ENCODE data around the gene ONECUT3. TPM values are rescaled to one million over a fixed set of nuclear protein-coding genes. Genes with fewer than 3 reads are reported as not detected.
A peak's percentile ranks its signal among the peaks of the same experiment; 100 is the strongest.

Gene ONECUT3
- total and polyA plus RNA-seq, 7 experiments from 2014 or later, result not detected

GRCh38 chr19:1816530-1817298 is 63.4 kb downstream of the ONECUT3 start:
- H3K4me3 ChIP-seq (ENCODE audit: low read length), result no peak overlapping the region
- CTCF ChIA-PET, result no interaction called here
- H3K36me3 Mint-ChIP-seq, result peaks cover 0 to 7% (median 3%) of the 10 kb centered on the region in 5 donors
- intact Hi-C loops (cut with micrococcal nuclease), result no loop called here
- H3K27me3 ChIP-seq (ENCODE audit: control insufficient read depth in 2 of 2, insufficient read depth in 2 of 2, low read length in 2 of 2), result no peaks in the 10 kb centered on the region
- ATAC-seq (no peak), DNase-seq (no peak)
- no peaks in the 10 kb centered on the region for H3K9me3 ChIP-seq (ENCODE audit: control insufficient read depth in 2 of 3, low read length in 3 of 3)
- H3K4me3 Mint-ChIP-seq, result no peak overlapping the region
- H3K9me3 Mint-ChIP-seq, result no peaks in the 10 kb centered on the region
- no peaks in the 10 kb centered on the region for H3K27me3 Mint-ChIP-seq
- H3K36me3 ChIP-seq (ENCODE audit: control insufficient read depth in 2 of 3, insufficient read depth in 3 of 3, low read length in 3 of 3), result peaks cover 5 to 66% (median 7%) of the 10 kb centered on the region in 3 experiments
- H3K4me1 ChIP-seq (ENCODE audit: control insufficient read depth in 2 of 2, insufficient read depth in 2 of 2, low read length in 2 of 2), result peaks cover 0 to 8% of the 10 kb centered on the region in 2 donors
- H3K27ac Mint-ChIP-seq, result no peak overlapping the region
- peaks cover 9 to 11% (median 10%) of the 10 kb centered on the region in 7 donors for H3K4me1 Mint-ChIP-seq
- POLR2A ChIA-PET, result no interaction called here
- no peak overlapping the region for H3K27ac ChIP-seq (ENCODE audit: low read depth, low read length)

GRCh38 chr19:1817553-1818179 is 64.4 kb downstream of the ONECUT3 start:
- ChIA-PET CTCF (no interaction called here), POLR2A (no interaction called here)
- Mint-ChIP-seq H3K4me3 (no peak overlapping the region), H3K36me3 (peaks cover 0 to 7% (median 4%) of the 10 kb centered on the region in 5 donors), H3K27me3 (no peaks in the 10 kb centered on the region), H3K27ac (no peak overlapping the region), H3K9me3 (no peaks in the 10 kb centered on the region), H3K4me1 (peaks cover 5 to 8% (median 6%) of the 10 kb centered on the region in 7 donors)
- peaks cover 5 to 76% (median 8%) of the 10 kb centered on the region in 3 experiments for H3K36me3 ChIP-seq (ENCODE audit: control insufficient read depth in 2 of 3, insufficient read depth in 3 of 3, low read length in 3 of 3)
- no peaks in the 10 kb centered on the region for H3K9me3 ChIP-seq (ENCODE audit: control insufficient read depth in 2 of 3, low read length in 3 of 3)
- H3K27ac ChIP-seq (ENCODE audit: low read depth, low read length), result no peak overlapping the region
- no peak for DNase-seq
- H3K27me3 ChIP-seq (ENCODE audit: control insufficient read depth in 2 of 2, insufficient read depth in 2 of 2, low read length in 2 of 2), result no peaks in the 10 kb centered on the region
- intact Hi-C loops (cut with micrococcal nuclease), result no loop called here
- H3K4me1 ChIP-seq (ENCODE audit: control insufficient read depth in 2 of 2, insufficient read depth in 2 of 2, low read length in 2 of 2), result peaks cover 0 to 7% of the 10 kb centered on the region in 2 donors
- no peak overlapping the region for H3K4me3 ChIP-seq (ENCODE audit: low read length)
- no peak for ATAC-seq

GRCh38 chr19:1818549-1819195 is 65.4 kb downstream of the ONECUT3 start:
- no peaks in the 10 kb centered on the region for H3K27me3 Mint-ChIP-seq
- no peak overlapping the region for H3K27ac Mint-ChIP-seq
- Histone ChIP-seq H3K4me3 (ENCODE audit: low read length) (no peak overlapping the region), H3K36me3 (ENCODE audit: control insufficient read depth in 2 of 3, insufficient read depth in 3 of 3, low read length in 3 of 3) (peaks cover 5 to 86% (median 13%) of the 10 kb centered on the region in 3 experiments), H3K27me3 (ENCODE audit: control insufficient read depth in 2 of 2, insufficient read depth in 2 of 2, low read length in 2 of 2) (no peaks in the 10 kb centered on the region), H3K4me1 (ENCODE audit: control insufficient read depth in 2 of 2, insufficient read depth in 2 of 2, low read length in 2 of 2) (no peaks in the 10 kb centered on the region), H3K27ac (ENCODE audit: low read depth, low read length) (no peak overlapping the region), H3K9me3 (ENCODE audit: control insufficient read depth in 2 of 3, low read length in 3 of 3) (no peaks in the 10 kb centered on the region)
- peaks cover 0 to 3% (median 0%) of the 10 kb centered on the region in 7 donors for H3K4me1 Mint-ChIP-seq
- H3K4me3 Mint-ChIP-seq, result no peak overlapping the region
- no peaks in the 10 kb centered on the region for H3K9me3 Mint-ChIP-seq
- CTCF ChIA-PET, result no interaction called here
- intact Hi-C loops (cut with micrococcal nuclease), result no loop called here
- DNase-seq (no peak), ATAC-seq (no peak)
- H3K36me3 Mint-ChIP-seq, result peaks cover 0 to 7% (median 4%) of the 10 kb centered on the region in 5 donors
- POLR2A ChIA-PET, result no interaction called here

- H3K36me3 ChIP-seq (ENCODE audit: control insufficient read depth in 2 of 3, insufficient read depth in 3 of 3, low read length in 3 of 3), result peaks cover 5 to 95% (median 19%) of the 10 kb centered on the region in 3 experiments
Observed at GRCh38 chr19:1819341-1820255, 66.3 kb downstream of the ONECUT3 start.

GRCh38 chr19:1822210-1822609 is 68.9 kb downstream of the ONECUT3 start:
- H3K27ac ChIP-seq (ENCODE audit: low read depth, low read length), result no peak overlapping the region
- H3K9me3 Mint-ChIP-seq, result no peaks in the 10 kb centered on the region
- no peak overlapping the region for H3K4me3 ChIP-seq (ENCODE audit: low read length)
- H3K4me3 Mint-ChIP-seq, result no peak overlapping the region
- ChIA-PET CTCF (no interaction called here), POLR2A (no interaction called here)
- H3K36me3 ChIP-seq (ENCODE audit: control insufficient read depth in 2 of 3, insufficient read depth in 3 of 3, low read length in 3 of 3), result peaks cover 5 to 85% (median 15%) of the 10 kb centered on the region in 3 experiments
- no peak for ATAC-seq
- no peak for DNase-seq
- no peaks in the 10 kb centered on the region for H3K9me3 ChIP-seq (ENCODE audit: control insufficient read depth in 2 of 3, low read length in 3 of 3)
- H3K27me3 ChIP-seq (ENCODE audit: control insufficient read depth in 2 of 2, insufficient read depth in 2 of 2, low read length in 2 of 2), result no peaks in the 10 kb centered on the region
- peak overlapping the region in 2 of 9 donors; percentile 51 to 75 for H3K27ac Mint-ChIP-seq
- H3K27me3 Mint-ChIP-seq, result no peaks in the 10 kb centered on the region
- intact Hi-C loops (cut with micrococcal nuclease), result no loop called here
- H3K4me1 ChIP-seq (ENCODE audit: control insufficient read depth in 2 of 2, insufficient read depth in 2 of 2, low read length in 2 of 2), result peaks cover 3 to 6% of the 10 kb centered on the region in 2 donors
- H3K36me3 Mint-ChIP-seq, result peaks cover 0 to 11% (median 6%) of the 10 kb centered on the region in 5 donors
- peaks cover 0 to 8% (median 0%) of the 10 kb centered on the region in 7 donors for H3K4me1 Mint-ChIP-seq

More at GRCh38 chr19:1819341-1820255, 66.3 kb downstream of the ONECUT3 start:
- Histone ChIP-seq H3K4me3 (ENCODE audit: low read length) (no peak overlapping the region), H3K9me3 (ENCODE audit: control insufficient read depth in 2 of 3, low read length in 3 of 3) (no peaks in the 10 kb centered on the region), H3K4me1 (ENCODE audit: control insufficient read depth in 2 of 2, insufficient read depth in 2 of 2, low read length in 2 of 2) (no peaks in the 10 kb centered on the region), H3K27me3 (ENCODE audit: control insufficient read depth in 2 of 2, insufficient read depth in 2 of 2, low read length in 2 of 2) (no peaks in the 10 kb centered on the region), H3K27ac (ENCODE audit: low read depth, low read length) (no peak overlapping the region)
- peaks cover 0 to 11% (median 5%) of the 10 kb centered on the region in 5 donors for H3K36me3 Mint-ChIP-seq
- ATAC-seq, result no peak
- H3K27ac Mint-ChIP-seq, result no peak overlapping the region
- peaks cover 0 to 3% (median 0%) of the 10 kb centered on the region in 7 donors for H3K4me1 Mint-ChIP-seq
- no peak for DNase-seq
- no peaks in the 10 kb centered on the region for H3K9me3 Mint-ChIP-seq
- POLR2A ChIA-PET, result no interaction called here
- H3K4me3 Mint-ChIP-seq, result no peak overlapping the region
- intact Hi-C loops (cut with micrococcal nuclease), result no loop called here
- no peaks in the 10 kb centered on the region for H3K27me3 Mint-ChIP-seq
- CTCF ChIA-PET, result no interaction called here

- H3K4me3 Mint-ChIP-seq, result no peak overlapping the region
- no peak for ATAC-seq
- POLR2A ChIA-PET, result no interaction called here
- peaks cover 0 to 8% (median 0%) of the 10 kb centered on the region in 7 donors for H3K4me1 Mint-ChIP-seq
- Histone ChIP-seq H3K27ac (ENCODE audit: low read depth, low read length) (no peak overlapping the region), H3K9me3 (ENCODE audit: control insufficient read depth in 2 of 3, low read length in 3 of 3) (no peaks in the 10 kb centered on the region), H3K4me3 (ENCODE audit: low read length) (no peak overlapping the region), H3K4me1 (ENCODE audit: control insufficient read depth in 2 of 2, insufficient read depth in 2 of 2, low read length in 2 of 2) (peaks cover 3 to 6% of the 10 kb centered on the region in 2 donors), H3K27me3 (ENCODE audit: control insufficient read depth in 2 of 2, insufficient read depth in 2 of 2, low read length in 2 of 2) (no peaks in the 10 kb centered on the region), H3K36me3 (ENCODE audit: control insufficient read depth in 2 of 3, insufficient read depth in 3 of 3, low read length in 3 of 3) (peaks cover 5 to 85% (median 14%) of the 10 kb centered on the region in 3 experiments)
- no peaks in the 10 kb centered on the region for H3K27me3 Mint-ChIP-seq
- H3K27ac Mint-ChIP-seq, result no peak overlapping the region
- CTCF ChIA-PET, result no interaction called here
- no peaks in the 10 kb centered on the region for H3K9me3 Mint-ChIP-seq
- DNase-seq, result no peak
- H3K36me3 Mint-ChIP-seq, result peaks cover 0 to 11% (median 6%) of the 10 kb centered on the region in 5 donors
- intact Hi-C loops (cut with micrococcal nuclease), result no loop called here
Observed at GRCh38 chr19:1823020-1823419, 69.7 kb downstream of the ONECUT3 start.
